Activated naive CD4-positive, alpha-beta T cell treated with anti-CD3 and anti-CD28 coated beads, Interleukin-2, amount 50 U/mL, for 72 hours (primary cell): Measurements from ENCODE around the gene HECTD4. TPM values are rescaled to one million over a fixed set of nuclear protein-coding genes. Genes with fewer than 3 reads are reported as not detected.

Source experiments
- ATAC-seq, 2 donors: fragments of 150-1000 bp; cut with Tn5 transposase; 2 replicates each; pipeline ENCODE4 v1.10.0; 2021; ENCODE audit warnings: mild to moderate bottlenecking in 2 of 2, moderate library complexity in 2 of 2
- DNase-seq, 2 donors: peaks; one replicate each; pipeline ENCODE4 v3.0.0; 2021 to 2022; ENCODE audit warnings: low spot score in 2 of 2
- H3K27ac Mint-ChIP-seq, 2 donors: one replicate each; pipeline ENCODE4 v1.8.0; 2022; ENCODE audit warnings: mild to moderate bottlenecking in 2 of 2, mixed read lengths in 2 of 2
- H3K36me3 Mint-ChIP-seq, 2 donors: one replicate each; pipeline ENCODE4 v1.8.0; 2022; ENCODE audit warnings: mixed read lengths in 2 of 2
- H3K9me3 Mint-ChIP-seq, 2 donors: one replicate each; pipeline ENCODE4 v1.8.0; 2022; ENCODE audit warnings: mixed read lengths in 2 of 2
- total RNA-seq, 2 donors: library from RNA; stranded (reverse); gene quantifications; one replicate each; pipeline ENCODE4 v1.2.3, GENCODE V29; 2022

Gene HECTD4
- total RNA-seq, 2 donors from 2014 or later = 26.7 to 31.0 TPM

DNA sequence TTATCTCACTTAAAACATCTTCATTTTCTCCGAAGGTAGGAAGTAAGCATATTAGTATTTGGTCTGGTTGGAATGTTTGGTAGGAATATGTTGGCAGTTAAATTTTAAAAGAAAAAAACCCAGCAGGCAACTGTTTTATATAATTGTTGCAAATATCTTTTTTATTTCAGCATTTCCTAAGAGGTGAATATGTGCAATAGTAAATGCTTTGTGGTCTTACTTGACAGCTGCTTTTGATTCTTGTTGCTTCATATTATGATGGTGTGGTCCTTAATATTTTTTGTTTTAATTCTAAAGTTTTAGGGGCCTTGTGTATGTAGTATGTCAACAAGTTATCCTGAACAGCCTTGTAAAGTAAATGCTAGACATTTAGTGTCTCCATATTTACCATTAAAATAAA, 250.5 kb downstream of the HECTD4 start:
- Mint-ChIP-seq H3K9me3 (no peaks in the 10 kb centered on the region), H3K36me3 (peaks cover 10 to 24% of the 10 kb centered on the region in 2 donors), H3K27ac (peak overlapping the region; percentile 66 to 87)
- ATAC-seq (no peak), DNase-seq (no peak)

DNA sequence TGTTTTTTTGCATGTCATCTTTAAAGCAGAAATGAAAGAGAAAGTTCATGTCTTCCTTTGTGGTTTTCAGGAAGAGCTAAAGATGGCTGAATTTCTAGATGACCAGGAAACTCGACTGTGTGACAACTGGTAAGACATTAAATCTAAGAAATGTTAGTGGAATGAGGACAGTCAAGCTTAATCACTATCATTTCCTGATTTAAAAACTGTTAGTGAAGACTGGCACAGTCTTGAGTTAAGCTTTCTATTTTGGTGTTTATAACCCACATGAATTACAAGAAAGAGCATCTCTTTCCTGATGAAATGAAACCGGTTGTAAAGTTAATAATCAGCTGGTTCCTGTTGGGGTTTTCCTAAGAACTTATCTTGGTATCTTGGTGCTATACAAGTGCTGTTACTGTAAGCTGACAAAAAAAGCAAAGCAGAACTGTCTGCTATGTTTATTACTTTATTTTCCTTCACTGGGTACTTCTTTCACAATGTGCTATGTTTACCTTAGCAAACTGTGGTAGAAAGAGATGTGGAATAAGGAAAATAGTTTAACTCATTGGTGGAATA, 251.7 kb downstream of the HECTD4 start:
- H3K27ac Mint-ChIP-seq = peak overlapping the region; percentile 87 to 98
- peak; percentile 60 to 75 for ATAC-seq
- DNase-seq = no peak
- no peaks in the 10 kb centered on the region for H3K9me3 Mint-ChIP-seq
- H3K36me3 Mint-ChIP-seq = peaks cover 18 to 30% of the 10 kb centered on the region in 2 donors

DNA sequence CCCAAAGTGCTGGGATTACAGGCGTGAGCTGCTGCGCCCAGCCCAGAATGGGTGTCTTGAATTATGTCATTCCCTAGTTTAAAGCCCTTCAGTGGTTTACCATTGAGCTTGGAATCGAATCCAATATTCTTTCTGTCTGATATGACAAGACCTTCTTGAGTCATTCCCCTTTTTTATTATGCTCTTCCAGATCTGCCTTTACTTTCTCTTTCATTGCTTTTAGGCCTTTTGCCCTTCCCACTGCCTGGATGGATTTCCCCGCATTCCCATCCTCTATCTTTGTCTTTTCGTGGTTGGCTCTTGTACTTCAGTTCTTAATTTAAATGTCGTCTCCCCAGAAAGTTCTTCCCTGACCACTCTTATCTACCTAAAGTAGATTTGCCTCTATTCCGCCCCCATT, 255.3 kb downstream of the HECTD4 start:
- Mint-ChIP-seq H3K36me3 (peaks cover 18 to 22% of the 10 kb centered on the region in 2 donors), H3K27ac (peak overlapping the region; percentile 88 to 92), H3K9me3 (no peaks in the 10 kb centered on the region)
- ATAC-seq = no peak
- DNase-seq = no peak

DNA sequence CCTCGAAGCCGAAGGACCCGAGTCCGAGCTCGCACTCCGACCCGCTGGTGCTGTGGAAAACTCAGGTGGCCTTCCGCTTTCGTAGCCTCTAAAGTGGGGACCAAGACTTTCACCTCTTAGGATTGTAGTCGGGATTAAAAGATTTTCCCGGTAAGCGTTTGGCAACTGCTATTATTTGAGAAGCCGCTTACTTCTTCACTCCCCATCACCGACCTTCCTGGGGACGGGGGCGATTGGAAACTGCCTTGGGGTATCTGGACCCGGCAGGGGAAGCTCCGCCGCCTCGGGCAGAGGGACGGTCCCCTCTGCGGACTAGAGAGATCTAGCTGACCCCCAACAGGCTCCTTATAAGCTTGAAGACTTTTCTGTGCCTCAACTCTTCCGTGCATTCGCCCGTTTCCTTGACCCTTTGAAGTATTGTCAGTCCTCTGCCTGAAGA, 256.2 kb downstream of the HECTD4 start:
- peaks cover 14 to 15% of the 10 kb centered on the region in 2 donors for H3K36me3 Mint-ChIP-seq
- DNase-seq = no peak
- no peaks in the 10 kb centered on the region for H3K9me3 Mint-ChIP-seq
- peak overlapping the region; percentile 88 to 92 for H3K27ac Mint-ChIP-seq
- no peak for ATAC-seq

DNA sequence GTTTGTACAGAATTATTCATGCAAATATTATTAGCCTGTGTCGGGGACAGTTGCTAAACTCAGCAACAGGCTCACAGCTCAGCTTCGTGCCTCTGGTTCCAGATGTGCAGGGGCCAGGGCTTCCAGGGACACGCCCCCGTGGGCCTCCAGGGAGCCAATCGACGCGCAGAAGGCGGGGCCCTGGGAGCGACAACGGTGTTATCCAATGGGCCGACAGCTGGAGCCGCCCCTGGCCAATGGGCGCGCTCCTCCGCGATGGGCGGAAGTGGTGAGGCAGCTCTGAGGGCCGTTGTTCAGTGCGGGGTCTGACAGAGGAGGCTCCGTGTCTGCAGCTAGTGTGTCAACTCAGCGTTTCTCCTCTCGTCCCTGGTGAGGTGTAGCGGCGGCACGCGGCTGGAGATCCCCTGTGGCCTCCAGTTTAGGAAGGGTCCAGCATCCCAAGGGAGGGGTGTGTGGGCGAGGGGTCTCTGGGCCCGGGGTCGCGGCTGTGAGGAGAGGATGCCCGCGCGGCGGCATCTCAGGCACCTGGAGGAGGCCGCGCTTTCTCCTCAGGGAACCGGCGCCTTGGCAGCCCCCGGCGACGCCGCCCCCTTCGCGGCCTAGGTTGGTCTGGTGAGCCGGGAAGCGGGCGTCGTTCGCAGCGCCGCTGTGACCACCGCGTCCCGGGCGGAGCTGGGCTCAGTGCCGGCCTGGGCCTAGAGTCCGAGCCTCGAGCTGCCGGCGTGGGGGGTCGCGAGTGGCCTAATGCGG, 256.8 kb downstream of the HECTD4 start, which contains the start of gene TRAFD1:
Gene TRAFD1 (plus strand): TSS at position 311 of the 750 bp plus-strand sequence. CDS start 4,963 bp downstream, outside the sequence.
- peak; percentile 99 for ATAC-seq
- Mint-ChIP-seq H3K27ac (peak within 1 kb of the TSS; percentile 88 to 92), H3K9me3 (no peaks in the 10 kb centered on the region), H3K36me3 (peaks cover 12 to 14% of the 10 kb centered on the region in 2 donors)
- peak; percentile 99 for DNase-seq

DNA sequence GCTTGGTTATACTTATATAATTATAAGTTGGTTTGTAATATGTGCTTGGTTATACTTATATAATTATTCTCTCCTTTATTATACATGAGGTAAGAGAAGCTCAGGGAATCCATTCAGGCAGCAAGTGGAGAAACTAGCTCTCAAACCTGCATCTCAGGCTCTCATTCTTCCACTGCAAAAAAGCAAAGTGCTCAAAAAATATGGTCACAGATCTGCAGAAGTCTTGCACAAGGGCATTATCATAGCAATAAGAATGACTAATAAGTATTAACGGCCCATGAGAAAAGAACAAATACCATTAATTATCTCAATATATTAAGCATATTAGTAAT, 257.3 kb downstream of the HECTD4 start:
- peak overlapping the region; percentile 68 to 92 for H3K27ac Mint-ChIP-seq
- H3K9me3 Mint-ChIP-seq = no peaks in the 10 kb centered on the region
- no peak for DNase-seq
- no peak for ATAC-seq
- H3K36me3 Mint-ChIP-seq = peaks cover 12 to 14% of the 10 kb centered on the region in 2 donors

DNA sequence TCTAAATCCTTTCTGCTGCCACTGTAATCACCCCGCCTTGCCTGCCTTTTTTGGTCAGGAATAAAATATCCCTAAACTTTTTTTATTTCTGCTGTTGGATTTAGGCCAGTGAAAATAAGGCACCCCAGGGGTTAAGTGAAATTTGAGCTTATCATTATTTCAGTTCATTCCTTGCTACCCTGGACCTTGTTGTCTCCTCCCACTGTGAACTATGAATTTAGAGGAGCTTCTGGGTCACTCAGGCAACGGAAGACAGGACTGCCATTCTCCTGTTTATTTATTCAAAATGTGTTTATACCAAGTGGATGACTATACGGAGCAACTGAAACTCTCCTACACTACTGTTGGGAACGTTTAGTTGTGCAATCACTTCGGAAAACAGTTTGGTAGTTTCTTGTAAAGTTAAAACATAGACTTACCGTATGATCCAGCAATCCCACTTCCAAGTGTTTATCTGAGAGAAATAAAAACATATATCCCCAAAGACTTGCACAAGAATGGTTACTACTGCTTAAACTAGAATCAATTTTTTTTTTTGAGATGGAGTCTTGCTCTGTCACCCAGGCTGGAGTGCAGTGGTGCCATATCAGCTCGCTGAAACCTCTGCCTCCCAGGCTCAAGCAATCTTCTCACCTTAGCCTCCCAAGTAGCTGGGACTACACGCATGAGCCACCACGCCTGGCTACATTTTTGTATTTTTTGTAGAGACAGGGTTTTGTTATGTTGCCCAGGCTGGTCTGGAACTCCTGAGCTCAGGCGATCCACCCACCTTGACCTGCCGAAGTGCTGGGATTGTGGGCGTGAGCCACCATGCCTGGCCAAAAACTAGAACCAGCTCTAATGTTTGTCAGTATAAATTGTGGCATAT, 259.2 kb downstream of the HECTD4 start:
- no peak overlapping the region for H3K27ac Mint-ChIP-seq
- peaks cover 12 to 14% of the 10 kb centered on the region in 2 donors for H3K36me3 Mint-ChIP-seq
- ATAC-seq = no peak
- DNase-seq = no peak
- H3K9me3 Mint-ChIP-seq = no peaks in the 10 kb centered on the region

DNA sequence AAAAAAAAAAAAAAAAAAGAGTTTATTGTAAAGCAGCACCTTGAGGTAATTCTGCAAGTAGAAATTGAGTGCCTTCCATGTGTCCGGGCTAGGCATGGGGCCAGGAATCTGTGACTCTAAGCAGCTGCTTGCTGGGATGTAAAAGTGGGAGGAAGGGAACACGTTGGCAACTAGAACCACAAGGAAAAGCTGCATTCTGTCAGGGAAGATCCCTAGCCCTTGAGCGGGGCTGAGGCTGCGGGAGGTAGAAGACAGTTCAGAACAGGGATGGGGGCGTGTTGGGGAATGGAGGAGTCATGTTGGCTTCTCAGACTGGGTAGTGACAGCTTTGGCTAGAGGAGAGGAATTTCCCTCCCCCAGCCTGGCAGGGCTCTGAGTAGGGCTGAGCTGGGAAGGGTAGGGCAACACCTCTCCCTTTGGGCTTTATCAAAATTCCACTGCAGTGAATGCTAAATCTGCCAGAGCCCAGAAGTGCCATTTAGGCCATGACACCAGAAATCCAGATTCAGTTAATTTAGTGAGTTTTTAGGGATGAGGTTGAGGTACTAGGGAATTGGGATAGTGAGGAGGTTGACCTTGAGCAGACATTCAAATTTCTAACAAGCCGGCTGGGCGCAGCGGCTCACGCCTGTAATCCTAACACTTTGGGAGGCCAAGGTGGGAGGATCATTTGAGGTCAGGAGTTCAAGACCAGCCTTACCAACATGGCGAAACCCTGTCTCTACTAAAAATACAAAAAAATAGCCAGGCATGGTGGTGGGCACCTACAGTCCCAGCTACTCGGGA, 260.3 kb downstream of the HECTD4 start:
- no peak for ATAC-seq
- DNase-seq = no peak
- peak overlapping the region in 1 of 2 donors; percentile 60 for H3K27ac Mint-ChIP-seq
- no peaks in the 10 kb centered on the region for H3K9me3 Mint-ChIP-seq
- peaks cover 8 to 10% of the 10 kb centered on the region in 2 donors for H3K36me3 Mint-ChIP-seq

DNA sequence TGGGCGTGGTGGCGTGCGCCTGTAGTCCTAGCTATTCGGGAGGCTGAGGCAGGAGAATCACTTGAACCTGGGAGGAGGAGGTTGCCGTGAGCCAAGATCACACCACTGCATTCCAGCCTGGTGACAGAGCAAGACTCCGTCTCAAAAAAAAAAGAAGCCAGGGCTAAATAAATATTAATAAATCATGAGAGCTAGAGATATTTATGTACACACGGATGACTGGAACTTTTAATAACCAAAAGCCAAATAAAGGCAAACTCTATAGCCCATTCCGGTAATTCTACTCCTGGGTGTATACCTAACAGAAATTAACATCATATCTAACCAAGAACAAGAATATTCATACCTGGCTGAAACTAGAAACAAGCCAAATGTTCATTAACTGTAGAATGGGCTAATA, 264.5 kb downstream of the HECTD4 start:
- DNase-seq (no peak), ATAC-seq (no peak)
- no peak overlapping the region for H3K27ac Mint-ChIP-seq
- H3K36me3 Mint-ChIP-seq = no peaks in the 10 kb centered on the region
- no peaks in the 10 kb centered on the region for H3K9me3 Mint-ChIP-seq

DNA sequence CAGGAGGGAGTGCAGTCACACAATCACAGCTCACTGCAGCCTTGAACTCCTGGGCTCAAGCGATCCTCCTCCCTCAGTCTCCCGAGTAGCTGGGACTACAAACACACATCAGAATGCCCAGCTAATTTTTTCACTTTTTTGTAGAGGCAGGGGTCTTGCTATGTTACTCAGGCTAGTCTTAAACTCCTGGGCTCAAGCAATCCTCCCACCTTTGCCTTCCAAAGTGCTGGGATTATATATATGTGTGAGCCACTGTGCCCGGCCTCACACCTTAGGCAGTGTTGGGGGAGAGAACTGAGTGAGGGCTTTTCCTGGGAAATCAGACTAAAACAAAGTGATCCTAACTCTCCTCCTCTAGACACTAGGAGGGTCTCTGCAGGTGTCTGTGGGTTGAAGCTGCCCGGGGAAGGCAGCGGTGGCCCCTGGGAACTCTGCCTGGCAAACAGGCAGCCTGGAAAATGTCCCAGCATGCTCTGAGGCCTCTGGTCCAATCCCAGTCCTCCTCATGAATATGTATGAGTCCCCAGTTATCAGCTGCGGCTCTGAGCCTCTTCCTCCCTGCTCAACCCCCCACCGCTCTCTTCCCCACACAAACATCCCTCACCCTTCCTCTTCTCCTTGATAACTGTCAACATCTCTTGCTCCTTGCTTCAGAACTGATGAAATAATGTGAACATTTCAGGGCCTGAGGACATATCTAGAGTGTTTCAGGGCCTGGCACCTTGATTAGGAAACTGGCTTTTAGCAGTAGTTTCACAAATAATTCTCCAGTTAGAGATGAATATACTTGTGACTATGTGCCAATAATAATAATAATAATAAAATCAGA, 265.8 kb downstream of the HECTD4 start:
- ATAC-seq (peak; percentile 62 to 69), DNase-seq (no peak)
- Mint-ChIP-seq H3K27ac (peak overlapping the region in 1 of 2 donors; percentile 79), H3K36me3 (no peaks in the 10 kb centered on the region), H3K9me3 (no peaks in the 10 kb centered on the region)

DNA sequence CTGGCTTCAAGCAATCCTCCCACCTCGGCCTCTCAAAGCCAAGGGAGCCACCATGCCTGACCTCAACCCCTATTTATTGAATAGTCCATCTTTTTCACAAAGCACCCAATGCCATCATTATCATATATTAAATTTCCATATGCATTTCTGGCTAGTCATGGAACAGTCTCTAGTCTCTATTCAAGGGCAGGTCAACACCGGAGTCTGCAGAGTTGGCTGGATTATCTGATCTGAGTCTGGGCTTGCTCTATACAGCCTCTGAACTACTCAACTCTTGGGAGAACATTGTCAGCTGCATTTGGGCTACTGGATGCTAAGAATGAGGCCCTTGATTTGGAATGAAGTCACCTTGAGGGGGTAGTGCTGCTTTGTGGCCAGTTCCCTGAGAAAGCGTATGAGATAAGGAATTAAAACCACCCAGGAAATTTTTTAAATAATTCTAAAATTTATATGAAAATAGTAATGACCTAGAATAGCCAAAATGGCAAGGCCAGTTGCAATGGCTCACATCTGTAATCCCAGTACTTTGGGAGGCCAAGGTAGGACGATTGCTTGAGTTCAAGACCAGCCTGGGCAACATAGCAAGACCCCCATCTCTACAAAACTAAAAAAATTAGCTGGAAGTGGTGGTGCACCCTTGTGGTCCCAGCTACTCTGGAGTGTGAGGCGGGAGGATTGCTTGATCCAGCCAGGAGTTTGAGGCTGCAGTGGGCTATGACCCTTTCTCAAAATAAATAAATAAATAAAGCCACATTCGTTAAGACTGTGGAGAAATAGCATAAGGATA, 266.8 kb downstream of the HECTD4 start:
- Mint-ChIP-seq H3K36me3 (no peaks in the 10 kb centered on the region), H3K27ac (no peak overlapping the region)

DNA sequence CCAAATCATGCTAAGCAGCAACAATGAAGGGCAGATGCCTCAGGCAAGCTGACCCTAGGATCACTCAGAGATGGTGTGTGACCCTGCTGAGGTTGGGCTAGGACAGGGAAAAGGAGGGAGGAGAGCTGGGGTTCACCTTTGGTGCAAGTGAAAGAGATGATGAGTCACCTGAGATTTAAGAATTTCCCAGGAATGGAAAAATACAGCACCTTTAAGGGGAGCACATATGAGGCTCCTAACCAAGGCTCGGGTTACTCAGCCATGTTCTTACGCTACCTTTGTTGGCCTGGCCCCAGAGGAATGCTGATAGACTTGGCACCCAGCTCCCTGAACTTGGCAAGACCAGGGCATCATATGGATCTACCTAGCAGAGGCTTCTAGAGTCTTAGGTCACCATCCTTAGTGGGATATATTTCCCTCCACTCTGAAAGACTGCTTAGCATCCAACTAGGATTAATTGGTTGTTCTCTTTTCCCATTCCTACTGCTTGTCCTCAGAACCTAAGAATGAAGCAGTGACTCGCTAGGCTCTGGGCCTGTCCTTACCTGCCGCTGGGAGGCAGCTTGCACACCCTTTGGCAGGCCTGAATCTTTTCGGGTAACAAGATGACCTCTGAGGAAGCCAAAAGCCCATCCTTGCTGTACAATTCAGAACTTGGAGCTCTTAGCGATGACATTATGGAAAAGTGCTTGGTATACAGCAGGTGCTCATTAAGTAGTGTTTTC, 269.7 kb downstream of the HECTD4 start:
- no peak for DNase-seq
- ATAC-seq = peak; percentile 2 to 49
- peaks cover 7 to 13% of the 10 kb centered on the region in 2 donors for H3K36me3 Mint-ChIP-seq

More for the DNA sequence above, 266.8 kb downstream of the HECTD4 start:
- no peak for DNase-seq
- H3K9me3 Mint-ChIP-seq = no peaks in the 10 kb centered on the region
- ATAC-seq = no peak

DNA sequence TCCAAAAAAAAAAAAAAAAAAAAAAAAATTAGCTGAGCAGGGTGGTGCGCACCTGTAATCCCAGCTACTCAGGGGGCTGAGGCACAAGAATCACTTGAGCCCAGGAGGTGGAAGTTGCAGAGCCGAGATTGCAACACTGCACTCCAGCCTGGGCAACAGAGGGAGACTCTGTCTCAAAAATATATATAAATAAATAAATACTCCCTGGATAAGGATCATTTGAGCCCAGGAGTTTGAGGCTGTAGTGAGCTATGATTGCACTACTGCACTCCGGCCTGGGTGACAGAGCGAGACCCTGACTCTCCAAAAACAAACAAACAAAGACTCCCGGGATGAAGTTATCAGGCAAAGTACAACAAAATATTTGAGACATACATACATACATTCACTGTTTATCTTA, 270.3 kb downstream of the HECTD4 start:
- Mint-ChIP-seq H3K27ac (peak overlapping the region in 1 of 2 donors; percentile 79), H3K9me3 (no peaks in the 10 kb centered on the region), H3K36me3 (peaks cover 11 to 16% of the 10 kb centered on the region in 2 donors)
- no peak for DNase-seq
- ATAC-seq = no peak

More for the DNA sequence above, 269.7 kb downstream of the HECTD4 start:
- no peaks in the 10 kb centered on the region for H3K9me3 Mint-ChIP-seq
- H3K27ac Mint-ChIP-seq = peak overlapping the region in 1 of 2 donors; percentile 79
